ENCODE data around the gene PTGR3.

The PTGR3 gene, protein sequence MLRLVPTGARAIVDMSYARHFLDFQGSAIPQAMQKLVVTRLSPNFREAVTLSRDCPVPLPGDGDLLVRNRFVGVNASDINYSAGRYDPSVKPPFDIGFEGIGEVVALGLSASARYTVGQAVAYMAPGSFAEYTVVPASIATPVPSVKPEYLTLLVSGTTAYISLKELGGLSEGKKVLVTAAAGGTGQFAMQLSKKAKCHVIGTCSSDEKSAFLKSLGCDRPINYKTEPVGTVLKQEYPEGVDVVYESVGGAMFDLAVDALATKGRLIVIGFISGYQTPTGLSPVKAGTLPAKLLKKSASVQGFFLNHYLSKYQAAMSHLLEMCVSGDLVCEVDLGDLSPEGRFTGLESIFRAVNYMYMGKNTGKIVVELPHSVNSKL

DNA sequence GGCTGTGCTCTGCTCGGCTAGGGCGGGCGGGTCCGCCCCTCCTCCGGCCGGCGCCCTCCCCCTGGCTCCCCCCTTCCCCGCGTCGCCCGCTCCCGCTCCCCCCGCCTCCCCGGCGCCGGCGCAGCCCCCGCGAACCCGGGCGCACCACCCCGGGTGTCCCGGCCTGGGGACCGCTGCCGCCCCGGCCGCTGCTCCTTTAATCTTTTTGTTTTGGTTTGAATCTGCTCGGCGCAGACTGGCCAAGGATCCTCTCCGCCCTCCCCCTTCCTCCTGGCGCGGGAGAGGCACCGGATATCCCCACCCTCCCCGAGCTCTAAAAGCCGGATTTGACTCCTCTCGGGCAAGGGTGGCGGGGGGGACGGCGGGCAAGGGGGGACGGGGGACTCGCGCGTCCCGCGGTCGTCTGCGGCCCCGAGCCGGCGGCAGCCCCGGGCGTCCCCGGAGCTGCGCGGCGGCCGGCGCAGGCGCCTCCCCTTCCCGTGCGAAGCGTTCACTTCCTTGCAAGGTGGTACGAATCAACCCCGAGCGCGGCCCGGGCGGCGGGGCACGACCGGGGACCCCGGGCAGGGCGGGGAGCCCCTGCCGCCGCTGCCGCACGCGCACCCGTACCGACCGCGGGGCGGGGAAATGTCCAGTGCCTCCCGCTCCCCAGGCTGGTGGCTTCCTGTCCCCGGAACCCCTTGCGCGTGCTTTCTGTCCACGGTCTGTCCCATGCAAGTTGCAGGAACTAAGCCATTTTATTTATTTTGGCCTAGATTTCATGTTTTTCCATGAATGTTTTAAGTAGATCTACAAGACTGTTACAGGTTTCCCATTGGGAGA, at the start of gene PTGR3:
Gene PTGR3 (minus strand): TSS at position 11 of the 822 bp plus-strand sequence. CDS start 81 bp downstream, outside the sequence.
- H3K27ac Mint-ChIP-seq = peak within 1 kb of the TSS; percentile 97
- peaks cover 44% of the 10 kb centered on the region for H3K4me1 Mint-ChIP-seq (ENCODE audit: low read depth)
- H3K9me3 Mint-ChIP-seq = no peaks in the 10 kb centered on the region
- H3K27me3 Mint-ChIP-seq (ENCODE audit: low read depth) = peaks cover 36% of the 10 kb centered on the region
- peaks cover 23% of the 10 kb centered on the region for H3K36me3 Mint-ChIP-seq (ENCODE audit: low read depth)
- H3K4me3 Mint-ChIP-seq = peak within 1 kb of the TSS; percentile 96

DNA sequence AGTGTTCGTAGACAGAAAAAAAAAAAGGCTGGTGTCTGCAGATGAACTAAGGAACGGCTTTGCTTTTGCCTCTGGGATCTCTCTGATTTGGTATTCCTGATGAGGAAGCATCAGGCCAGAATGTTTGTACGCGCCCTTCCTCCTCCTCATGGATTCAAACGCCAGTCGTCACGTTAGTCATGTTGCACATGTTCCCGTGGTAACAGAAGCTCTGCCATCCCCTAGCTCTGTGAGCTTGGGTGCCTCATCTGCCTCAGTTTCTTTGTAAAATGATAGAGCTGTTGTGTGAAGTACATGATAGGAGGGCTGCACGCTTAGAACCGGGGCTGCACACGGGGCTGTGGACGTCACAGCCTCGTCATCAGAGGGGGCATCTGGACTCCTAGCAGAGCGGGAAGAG, 48.7 kb upstream of the PTGR3 start:
- peaks cover 3% of the 10 kb centered on the region for H3K36me3 Mint-ChIP-seq (ENCODE audit: low read depth)
- no peak overlapping the region for H3K27ac Mint-ChIP-seq
- H3K27me3 Mint-ChIP-seq (ENCODE audit: low read depth) = peaks cover under 1% of the 10 kb centered on the region
- no peaks in the 10 kb centered on the region for H3K9me3 Mint-ChIP-seq
- H3K4me1 Mint-ChIP-seq (ENCODE audit: low read depth) = peaks cover 14% of the 10 kb centered on the region
- no peak overlapping the region for H3K4me3 Mint-ChIP-seq

DNA sequence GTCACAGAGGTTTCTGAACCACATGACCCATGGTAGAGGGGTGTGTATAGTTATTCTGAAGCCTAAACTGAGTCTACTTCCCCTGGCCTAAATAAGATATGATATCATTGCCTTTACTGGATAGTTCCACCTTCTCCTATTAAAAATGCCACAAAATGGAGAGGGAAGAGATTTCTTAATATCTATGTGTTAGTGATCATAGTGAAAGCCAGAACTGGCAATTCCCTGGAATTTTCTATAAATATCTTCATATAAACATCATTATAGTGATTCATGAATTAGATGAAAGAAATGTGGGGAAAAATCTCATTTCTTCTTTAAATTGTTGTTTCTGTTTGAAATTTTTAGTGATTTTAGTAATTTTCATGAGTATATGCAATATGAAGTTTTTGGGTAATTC, 47.4 kb upstream of the PTGR3 start:
- Mint-ChIP-seq H3K4me3 (no peak overlapping the region), H3K9me3 (no peaks in the 10 kb centered on the region), H3K4me1 (ENCODE audit: low read depth) (peaks cover 7% of the 10 kb centered on the region), H3K36me3 (ENCODE audit: low read depth) (no peaks in the 10 kb centered on the region), H3K27ac (no peak overlapping the region), H3K27me3 (ENCODE audit: low read depth) (no peaks in the 10 kb centered on the region)

DNA sequence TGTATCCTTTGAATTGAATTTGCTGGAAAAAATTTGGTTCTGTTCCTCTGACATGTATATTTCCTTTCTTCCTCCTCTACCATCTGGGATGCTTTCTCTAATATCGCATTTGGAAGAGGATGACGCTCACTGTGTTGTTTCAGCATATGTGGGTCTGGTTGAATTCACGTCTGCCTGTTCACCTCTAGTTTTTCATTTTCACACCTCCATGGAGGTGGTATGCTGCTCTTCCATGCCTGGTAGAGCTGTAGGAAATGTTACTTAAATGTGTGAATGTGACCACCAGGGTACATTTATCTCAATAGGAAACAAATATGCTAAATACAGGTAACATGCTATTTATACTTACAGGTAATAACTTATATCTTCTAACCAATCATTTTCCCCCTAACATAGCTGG, 46.2 kb upstream of the PTGR3 start:
- H3K4me1 Mint-ChIP-seq (ENCODE audit: low read depth) = peaks cover 2% of the 10 kb centered on the region
- H3K4me3 Mint-ChIP-seq = no peak overlapping the region
- H3K36me3 Mint-ChIP-seq (ENCODE audit: low read depth) = no peaks in the 10 kb centered on the region
- no peaks in the 10 kb centered on the region for H3K27me3 Mint-ChIP-seq (ENCODE audit: low read depth)
- no peak overlapping the region for H3K27ac Mint-ChIP-seq
- no peaks in the 10 kb centered on the region for H3K9me3 Mint-ChIP-seq

DNA sequence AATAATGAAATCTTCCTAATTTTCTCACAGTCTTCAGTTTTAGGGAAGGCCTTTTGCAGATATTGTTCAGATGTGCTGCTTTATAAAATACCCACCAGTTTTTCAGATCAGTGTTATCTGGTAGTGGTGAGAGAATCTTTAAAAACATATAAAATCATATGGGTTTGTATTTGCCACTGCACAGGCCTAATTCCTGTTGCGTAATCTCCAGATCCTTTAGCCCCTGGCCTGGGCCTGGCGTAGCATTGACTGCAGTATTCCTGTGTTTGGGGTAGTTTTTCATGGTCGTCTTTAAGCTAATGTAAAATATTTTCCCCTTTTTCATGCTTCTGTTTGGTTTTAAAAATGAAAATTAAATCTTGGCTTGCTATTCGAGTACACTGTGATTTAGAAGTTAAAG, 44.8 kb upstream of the PTGR3 start:
- Mint-ChIP-seq H3K9me3 (no peaks in the 10 kb centered on the region), H3K4me1 (ENCODE audit: low read depth) (peaks cover 5% of the 10 kb centered on the region), H3K4me3 (no peak overlapping the region), H3K27me3 (ENCODE audit: low read depth) (no peaks in the 10 kb centered on the region), H3K36me3 (ENCODE audit: low read depth) (no peaks in the 10 kb centered on the region), H3K27ac (no peak overlapping the region)

DNA sequence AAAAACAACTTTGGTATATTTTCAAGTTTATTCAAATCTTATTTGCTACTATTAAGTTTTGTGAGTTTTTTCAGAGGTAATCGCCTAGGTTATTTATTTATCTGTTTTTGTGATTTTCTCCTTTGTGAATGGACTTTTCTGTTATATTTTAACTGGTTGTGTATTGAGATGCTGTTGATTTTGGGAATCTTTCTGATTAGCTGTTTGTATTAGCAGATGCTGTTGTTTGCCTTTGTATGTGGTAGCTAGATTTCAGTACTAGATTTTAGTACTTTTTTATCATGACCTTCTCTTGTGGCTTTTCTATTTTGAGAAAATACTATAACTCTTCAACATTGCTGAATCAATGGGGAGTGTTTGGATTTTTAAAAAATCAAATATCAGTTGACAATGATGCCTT, 44.1 kb upstream of the PTGR3 start:
- Mint-ChIP-seq H3K36me3 (ENCODE audit: low read depth) (no peaks in the 10 kb centered on the region), H3K27me3 (ENCODE audit: low read depth) (no peaks in the 10 kb centered on the region), H3K9me3 (no peaks in the 10 kb centered on the region), H3K4me3 (no peak overlapping the region), H3K4me1 (ENCODE audit: low read depth) (peaks cover 12% of the 10 kb centered on the region), H3K27ac (no peak overlapping the region)

DNA sequence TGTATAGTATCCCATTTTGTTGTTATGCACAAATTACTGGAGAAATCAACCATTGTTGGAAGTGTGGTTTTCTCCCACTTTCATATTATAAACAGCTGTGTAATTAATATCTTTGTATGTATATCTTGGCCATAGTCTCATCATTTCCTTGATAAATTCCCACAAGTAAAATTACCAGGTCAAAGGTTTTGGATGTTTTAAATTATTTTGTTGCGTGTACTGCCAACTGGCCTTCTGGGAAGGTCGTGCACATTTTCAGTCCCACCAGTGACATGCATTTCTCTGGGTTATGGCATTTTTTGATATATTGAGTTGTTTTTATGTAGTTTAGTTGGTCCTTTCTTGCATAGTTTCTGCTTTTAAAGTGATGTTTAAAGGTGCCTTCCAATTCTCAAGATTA, 43.2 kb upstream of the PTGR3 start:
- Mint-ChIP-seq H3K36me3 (ENCODE audit: low read depth) (no peaks in the 10 kb centered on the region), H3K27me3 (ENCODE audit: low read depth) (no peaks in the 10 kb centered on the region), H3K9me3 (no peaks in the 10 kb centered on the region), H3K4me3 (no peak overlapping the region), H3K27ac (no peak overlapping the region), H3K4me1 (ENCODE audit: low read depth) (peaks cover 21% of the 10 kb centered on the region)

DNA sequence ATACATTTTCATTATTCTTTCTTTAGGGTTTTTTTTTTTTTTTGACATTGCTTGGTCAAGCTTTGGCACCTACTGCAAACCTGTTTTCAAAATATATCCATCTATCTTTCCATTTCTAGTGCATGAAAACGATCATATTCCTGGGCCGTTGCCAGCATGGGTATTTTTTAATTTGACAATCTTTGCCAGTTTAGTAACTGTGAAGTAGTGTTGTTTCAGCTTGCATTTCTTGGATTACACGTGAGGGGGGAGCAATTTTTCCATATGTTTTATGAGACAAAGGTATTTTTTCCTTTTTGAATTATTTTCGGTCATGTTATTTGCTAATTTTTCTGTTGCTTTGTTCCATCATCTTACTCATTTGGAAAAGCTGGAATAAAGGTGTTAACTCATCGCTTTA, 42.5 kb upstream of the PTGR3 start:
- H3K27me3 Mint-ChIP-seq (ENCODE audit: low read depth) = no peaks in the 10 kb centered on the region
- no peak overlapping the region for H3K4me3 Mint-ChIP-seq
- H3K9me3 Mint-ChIP-seq = no peaks in the 10 kb centered on the region
- H3K27ac Mint-ChIP-seq = no peak overlapping the region
- peaks cover 28% of the 10 kb centered on the region for H3K4me1 Mint-ChIP-seq (ENCODE audit: low read depth)
- H3K36me3 Mint-ChIP-seq (ENCODE audit: low read depth) = no peaks in the 10 kb centered on the region

DNA sequence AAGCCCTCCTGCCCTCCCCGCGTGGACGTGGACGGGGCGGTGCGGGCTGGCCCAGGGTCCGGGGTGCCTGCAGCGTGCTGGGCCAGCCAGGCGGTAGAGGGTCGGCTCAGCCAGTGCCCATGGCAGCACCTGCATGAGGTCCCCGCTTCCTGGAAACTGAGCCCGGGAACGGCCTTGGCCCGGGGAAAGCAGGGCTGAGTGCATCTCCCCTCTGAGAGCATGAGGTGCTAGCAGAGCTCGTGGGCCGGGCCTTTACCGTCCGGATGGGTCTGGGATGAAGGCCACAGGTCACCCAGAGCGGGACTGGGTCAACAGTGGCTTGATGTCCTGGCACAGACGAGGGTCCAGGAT, 41.5 kb upstream of the PTGR3 start:
- H3K9me3 Mint-ChIP-seq = no peaks in the 10 kb centered on the region
- no peaks in the 10 kb centered on the region for H3K27me3 Mint-ChIP-seq (ENCODE audit: low read depth)
- no peaks in the 10 kb centered on the region for H3K36me3 Mint-ChIP-seq (ENCODE audit: low read depth)
- peaks cover 34% of the 10 kb centered on the region for H3K4me1 Mint-ChIP-seq (ENCODE audit: low read depth)
- no peak overlapping the region for H3K4me3 Mint-ChIP-seq
- no peak overlapping the region for H3K27ac Mint-ChIP-seq

DNA sequence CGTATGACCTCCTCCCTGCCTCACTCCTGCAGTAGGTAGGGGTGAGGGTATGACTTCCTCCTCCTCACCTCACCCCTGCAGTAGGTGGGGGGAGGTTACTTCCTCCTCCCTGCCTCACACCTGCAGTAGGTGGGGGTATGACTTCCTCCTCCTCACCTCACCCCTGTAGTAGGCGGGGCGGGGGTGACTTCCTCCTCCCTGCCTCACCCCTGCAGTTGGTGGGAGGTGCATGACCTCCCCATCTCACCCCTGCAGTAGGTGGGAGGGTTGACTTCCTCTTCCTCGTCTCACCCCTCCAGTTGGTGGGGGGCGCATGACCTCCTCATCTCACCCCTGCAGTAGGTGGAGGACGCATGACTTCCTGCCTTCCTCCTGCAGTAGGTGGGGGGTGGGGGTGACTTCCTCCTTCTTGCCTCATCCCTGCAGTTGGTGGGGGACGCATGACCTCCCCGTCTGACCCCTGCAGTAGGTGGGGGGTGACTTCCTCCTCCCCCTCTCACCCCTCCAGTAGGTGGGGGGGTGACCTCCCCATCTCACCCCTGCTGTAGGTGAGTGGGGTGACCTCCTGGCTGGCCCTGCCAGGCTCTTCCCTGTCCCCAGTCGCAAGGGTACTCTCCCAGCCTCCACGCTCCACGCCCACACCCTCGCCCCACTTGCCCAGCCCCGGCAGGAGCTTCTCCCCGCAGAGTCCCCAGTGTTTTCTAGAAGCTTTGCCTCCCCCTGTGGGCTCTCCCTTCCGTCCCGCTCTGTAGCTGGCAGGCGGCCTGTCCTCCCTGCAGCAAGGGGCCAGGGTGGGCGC, 40.9 kb upstream of the PTGR3 start:
- peaks cover 35% of the 10 kb centered on the region for H3K4me1 Mint-ChIP-seq (ENCODE audit: low read depth)
- H3K4me3 Mint-ChIP-seq = no peak overlapping the region
- no peaks in the 10 kb centered on the region for H3K27me3 Mint-ChIP-seq (ENCODE audit: low read depth)
- no peaks in the 10 kb centered on the region for H3K9me3 Mint-ChIP-seq
- H3K36me3 Mint-ChIP-seq (ENCODE audit: low read depth) = no peaks in the 10 kb centered on the region
- no peak overlapping the region for H3K27ac Mint-ChIP-seq

DNA sequence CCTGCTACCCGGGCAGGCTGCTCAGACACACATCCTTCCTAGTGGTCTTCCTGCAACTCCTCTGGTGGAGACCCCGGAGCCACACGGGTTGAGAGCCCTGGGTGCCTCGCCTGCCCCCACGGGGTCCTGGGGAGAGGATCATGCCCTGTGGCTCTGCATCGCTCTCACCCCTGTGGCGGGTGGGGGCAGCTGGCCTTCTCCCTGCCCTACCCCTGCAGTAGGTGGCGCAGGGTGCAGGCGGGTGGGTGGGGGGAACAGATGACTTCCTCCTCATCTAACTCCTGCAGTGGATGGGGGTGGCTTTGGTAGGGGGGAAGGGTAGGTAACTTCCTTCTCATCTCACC, 40.2 kb upstream of the PTGR3 start:
- Mint-ChIP-seq H3K4me3 (no peak overlapping the region), H3K36me3 (ENCODE audit: low read depth) (no peaks in the 10 kb centered on the region), H3K27me3 (ENCODE audit: low read depth) (no peaks in the 10 kb centered on the region), H3K9me3 (no peaks in the 10 kb centered on the region), H3K4me1 (ENCODE audit: low read depth) (peaks cover 37% of the 10 kb centered on the region), H3K27ac (no peak overlapping the region)

DNA sequence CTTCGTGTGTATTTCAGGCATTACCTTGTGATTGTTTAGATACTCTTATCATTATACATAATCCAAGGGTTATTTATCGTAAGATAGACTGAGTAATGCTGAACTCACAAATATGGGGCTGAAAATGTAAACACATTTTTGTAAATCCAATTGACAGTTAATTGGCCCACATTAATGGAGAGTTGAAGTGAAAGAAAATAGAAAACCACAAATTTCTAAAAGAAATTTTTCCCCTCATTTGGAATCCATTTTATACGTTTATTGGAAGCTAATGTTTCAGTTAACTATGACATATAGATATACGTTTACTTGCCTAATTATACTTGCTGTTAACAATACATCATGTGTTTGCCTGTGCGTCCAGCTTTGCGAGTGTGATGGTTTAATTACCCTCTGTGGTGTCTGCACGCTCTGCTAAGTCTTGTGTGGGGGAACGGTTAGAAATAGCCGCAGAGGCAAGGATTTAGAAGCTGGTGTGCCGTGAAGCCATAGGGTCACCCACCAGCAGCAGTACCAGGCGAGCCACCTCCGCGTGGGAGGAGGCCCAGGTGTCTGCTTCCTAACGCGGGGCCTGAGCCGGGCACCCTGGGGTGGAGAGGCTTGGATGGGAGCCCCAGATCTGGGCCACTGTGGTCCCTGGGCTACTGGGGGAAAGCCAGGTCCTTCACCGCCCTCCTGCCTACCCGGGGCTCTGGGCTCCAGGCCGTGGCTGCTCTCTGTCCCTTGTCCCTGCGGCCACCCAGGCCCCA, 39.7 kb upstream of the PTGR3 start:
- peak overlapping the region; percentile 72 for H3K27ac Mint-ChIP-seq
- no peaks in the 10 kb centered on the region for H3K9me3 Mint-ChIP-seq
- H3K36me3 Mint-ChIP-seq (ENCODE audit: low read depth) = no peaks in the 10 kb centered on the region
- H3K27me3 Mint-ChIP-seq (ENCODE audit: low read depth) = no peaks in the 10 kb centered on the region
- H3K4me3 Mint-ChIP-seq = peak overlapping the region; percentile 91
- peaks cover 37% of the 10 kb centered on the region for H3K4me1 Mint-ChIP-seq (ENCODE audit: low read depth)

DNA sequence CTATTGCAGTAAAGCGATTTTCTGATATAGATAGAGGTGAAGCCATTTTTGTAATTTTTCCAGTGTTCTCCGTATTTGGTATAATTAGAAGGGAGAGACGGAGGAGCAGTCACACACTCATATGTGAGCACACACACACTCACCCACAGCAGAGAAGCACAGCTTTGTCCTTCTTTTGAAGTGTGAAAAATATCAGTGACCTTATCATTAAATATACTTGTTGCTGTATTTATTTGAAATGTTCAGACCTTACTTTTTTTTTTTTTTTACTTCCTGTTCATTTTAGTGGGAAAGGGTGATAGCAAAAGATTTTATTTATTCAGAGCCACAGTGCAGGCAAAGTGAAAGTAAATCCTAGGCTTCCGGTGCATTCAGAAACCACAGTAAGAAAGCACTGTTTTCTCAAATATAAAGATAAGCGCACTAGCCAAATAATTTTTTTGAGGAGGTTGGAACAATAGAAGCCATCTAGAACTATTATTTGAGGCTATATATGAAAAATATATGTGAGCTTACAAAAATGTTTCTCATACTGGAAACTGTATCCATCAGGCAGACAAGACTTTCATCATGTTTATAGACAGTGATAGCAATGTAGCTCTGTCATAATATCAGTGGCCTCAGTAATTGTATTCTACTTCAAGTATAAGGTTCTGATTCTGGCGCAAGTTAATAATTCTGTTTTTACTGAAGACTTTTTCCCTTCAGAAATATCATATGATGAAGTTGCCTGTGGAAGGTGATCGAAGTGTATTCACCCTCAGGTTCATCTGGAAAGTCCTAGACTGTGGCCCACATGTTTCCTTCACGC, 38.9 kb upstream of the PTGR3 start:
- Mint-ChIP-seq H3K4me1 (ENCODE audit: low read depth) (peaks cover 36% of the 10 kb centered on the region), H3K36me3 (ENCODE audit: low read depth) (no peaks in the 10 kb centered on the region), H3K27me3 (ENCODE audit: low read depth) (no peaks in the 10 kb centered on the region), H3K9me3 (no peaks in the 10 kb centered on the region), H3K27ac (peak overlapping the region; percentile 72), H3K4me3 (peak overlapping the region; percentile 91)
